ENCODE results near the gene ADCY7. TPM values are rescaled to one million over a fixed set of nuclear protein-coding genes. Genes with fewer than 3 reads are reported as not detected.

ADCY7 gene
- total and polyA plus RNA-seq, 9 of the 15 experiments (the other 6 are each of a cell fraction or from before 2014, with no cell fraction given) = 2.3 to 108 (median 28.6) TPM

DNA sequence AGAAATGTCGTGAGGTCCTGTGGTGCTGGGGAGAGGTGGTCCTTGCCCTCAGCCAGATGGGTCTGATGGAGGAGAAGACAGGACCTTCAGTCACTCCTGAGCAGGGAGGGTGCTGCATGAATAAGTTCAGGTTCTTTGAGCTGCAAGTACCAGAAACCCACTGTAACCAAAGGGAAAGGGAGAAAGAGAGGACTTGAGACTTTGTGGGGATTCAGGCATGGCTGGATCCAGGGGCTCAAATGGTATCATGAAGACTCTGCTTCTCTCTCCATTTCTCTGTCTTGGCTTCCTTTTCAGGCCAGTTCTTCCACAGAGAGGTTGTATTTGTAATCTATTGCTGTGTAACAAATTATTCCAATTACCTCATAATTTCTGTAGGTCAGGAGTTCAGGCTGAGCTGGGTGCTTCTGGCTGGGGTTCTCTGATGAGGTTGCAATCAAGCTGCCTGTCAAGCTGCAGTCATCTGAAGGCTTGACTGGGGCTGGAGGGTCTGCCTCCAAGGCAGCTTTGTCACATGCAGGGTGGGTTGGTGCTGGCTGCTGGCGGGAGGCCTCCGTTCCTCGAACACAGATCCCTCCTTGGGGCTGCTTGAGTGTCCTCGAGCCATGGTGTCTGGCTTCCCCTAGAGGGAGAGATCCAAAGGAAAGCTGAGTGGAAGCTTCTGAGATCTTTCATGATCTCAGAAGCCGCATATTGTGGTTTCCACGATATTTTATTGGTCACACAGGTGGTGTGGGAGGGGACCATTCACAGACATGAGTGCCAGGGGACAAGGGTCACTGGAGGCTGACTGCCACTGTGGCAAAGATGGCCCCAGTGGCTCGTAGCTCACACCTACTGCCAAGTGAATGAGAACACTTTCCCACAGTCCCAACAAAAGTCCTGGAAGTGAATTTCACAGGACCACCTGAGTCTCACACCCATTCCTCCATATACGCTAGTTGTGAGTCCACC lies 5.9 kb upstream of the ADCY7 start:
- Histone ChIP-seq H3K9ac (ENCODE audit: insufficient read depth in 1 of 2, low read depth in 2 of 2, low read length in 2 of 2) (peak overlapping the region in 1 of 2 experiments; percentile 69; a peak in 1 of 4 replicates), H3K9me1 (ENCODE audit: control insufficient read depth, insufficient read depth, low read length) (no peaks in the 10 kb centered on the region), H3K27ac (ENCODE audit: extremely low read depth, low read depth, low read length) (no peak overlapping the region; the same call in 2 of the 3 replicates), H3K27me3 (ENCODE audit: control insufficient read depth in 2 of 2, insufficient read depth in 2 of 2, low read length in 2 of 2) (no peaks in the 10 kb centered on the region), H3K79me2 (ENCODE audit: control insufficient read depth, insufficient read depth, low read length) (peaks cover 44% of the 10 kb centered on the region), H3K9me3 (replicated peaks; ENCODE audit: control insufficient read depth, insufficient read depth, low read depth, low read length) (no peaks in the 10 kb centered on the region), H3K36me3 (ENCODE audit: control insufficient read depth, insufficient read depth, low read length) (no peaks in the 10 kb centered on the region), H3K4me3 (no peak overlapping the region), H4K20me1 (replicated peaks; ENCODE audit: control insufficient read depth, insufficient read depth, low read length) (no peaks in the 10 kb centered on the region), H2AFZ (ENCODE audit: low read depth, low read length) (no peak overlapping the region), H3K4me1 (replicated peaks in 1 of 2; ENCODE audit: control insufficient read depth in 2 of 2, insufficient read depth in 2 of 2, low read length in 2 of 2) (peaks cover 57 to 61% of the 10 kb centered on the region in 2 experiments), H3K4me2 (ENCODE audit: insufficient read depth, low read length) (no peak overlapping the region)
- BruUV-seq (replicated peaks) = no TSS peak
- intact Hi-C loops (cut with micrococcal nuclease) (no loop called here), in situ Hi-C loops (cut with MboI) (loop anchor here (25.0 kb wide), 1 partner anchor 1648 kb away; the partner anchor contains the start of gene N4BP1)
- POLR2A ChIA-PET = interaction anchor here (0.9 to 1.6 kb wide), 3 partner anchors 9 to 14 kb away, joined by 4 to 5 read pairs (median 5); no protein-coding TSS in a partner anchor
- WGBS (ENCODE audit: insufficient coverage, low coverage, missing lambda C conversion rate) = 78% methylated on average over 9 of the region's 9 CpGs
- DNase-seq (ENCODE audit: extremely low read depth in 1 of 4, low spot score in 3 of 4) (no peak), ATAC-seq (no peak), FAIRE-seq (no peak)
- CTCF ChIA-PET (ENCODE audit: low intra/inter-chr PET ratio) = no interaction called here
- TF ChIP-seq SIRT6 (IDR thresholded peaks at IDR 0.05; ENCODE audit: low read depth, low read length) (no peak), ZNF780A (CRISPR knock-in tag; IDR thresholded peaks at IDR 0.05) (no peak), KDM1A (IDR thresholded peaks at IDR 0.05) (peak; percentile 15 to 18; a peak in 1 of 4 replicates), PTBP1 (IDR thresholded peaks at IDR 0.05; ENCODE audit: low read depth, low read length) (no peak), DIDO1 (tag; IDR thresholded peaks at IDR 0.05; ENCODE audit: low read depth) (no peak), MEF2D (tag; conservative IDR thresholded peaks at IDR 0.05; ENCODE audit: low read depth) (no peak), ASH1L (IDR thresholded peaks at IDR 0.05; ENCODE audit: borderline replicate concordance, low read depth, partially characterized antibody) (no peak), RBM25 (IDR thresholded peaks at IDR 0.05; ENCODE audit: low read depth, low read length, severe bottlenecking) (peak; percentile 86), NELFE (IDR thresholded peaks at IDR 0.05; ENCODE audit: insufficient read depth, insufficient read length) (no peak), CBX3 (IDR thresholded peaks at IDR 0.05; ENCODE audit: borderline replicate concordance in 1 of 2, low read length in 2 of 2) (peak in 1 of 2 experiments; percentile 14; a peak in 1 of 3 replicates), ZNF778 (CRISPR knock-in tag; IDR thresholded peaks at IDR 0.05) (no peak), BCOR (IDR thresholded peaks at IDR 0.05) (peak; percentile 73; the same call in 1 of the 2 replicates), SREBF1 (IDR thresholded peaks at IDR 0.05; ENCODE audit: borderline replicate concordance, low read depth, low read length) (no peak), TSC22D4 (tag; IDR thresholded peaks at IDR 0.05) (no peak), SMAD1 (IDR thresholded peaks at IDR 0.05; ENCODE audit: low read depth, low read length, partially characterized antibody) (no peak)
- TF ChIP-seq, protein P1, sequence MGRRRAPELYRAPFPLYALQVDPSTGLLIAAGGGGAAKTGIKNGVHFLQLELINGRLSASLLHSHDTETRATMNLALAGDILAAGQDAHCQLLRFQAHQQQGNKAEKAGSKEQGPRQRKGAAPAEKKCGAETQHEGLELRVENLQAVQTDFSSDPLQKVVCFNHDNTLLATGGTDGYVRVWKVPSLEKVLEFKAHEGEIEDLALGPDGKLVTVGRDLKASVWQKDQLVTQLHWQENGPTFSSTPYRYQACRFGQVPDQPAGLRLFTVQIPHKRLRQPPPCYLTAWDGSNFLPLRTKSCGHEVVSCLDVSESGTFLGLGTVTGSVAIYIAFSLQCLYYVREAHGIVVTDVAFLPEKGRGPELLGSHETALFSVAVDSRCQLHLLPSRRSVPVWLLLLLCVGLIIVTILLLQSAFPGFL (CRISPR knock-in tag; IDR thresholded peaks at IDR 0.05) = no peak
- TF ChIP-seq, protein P2, sequence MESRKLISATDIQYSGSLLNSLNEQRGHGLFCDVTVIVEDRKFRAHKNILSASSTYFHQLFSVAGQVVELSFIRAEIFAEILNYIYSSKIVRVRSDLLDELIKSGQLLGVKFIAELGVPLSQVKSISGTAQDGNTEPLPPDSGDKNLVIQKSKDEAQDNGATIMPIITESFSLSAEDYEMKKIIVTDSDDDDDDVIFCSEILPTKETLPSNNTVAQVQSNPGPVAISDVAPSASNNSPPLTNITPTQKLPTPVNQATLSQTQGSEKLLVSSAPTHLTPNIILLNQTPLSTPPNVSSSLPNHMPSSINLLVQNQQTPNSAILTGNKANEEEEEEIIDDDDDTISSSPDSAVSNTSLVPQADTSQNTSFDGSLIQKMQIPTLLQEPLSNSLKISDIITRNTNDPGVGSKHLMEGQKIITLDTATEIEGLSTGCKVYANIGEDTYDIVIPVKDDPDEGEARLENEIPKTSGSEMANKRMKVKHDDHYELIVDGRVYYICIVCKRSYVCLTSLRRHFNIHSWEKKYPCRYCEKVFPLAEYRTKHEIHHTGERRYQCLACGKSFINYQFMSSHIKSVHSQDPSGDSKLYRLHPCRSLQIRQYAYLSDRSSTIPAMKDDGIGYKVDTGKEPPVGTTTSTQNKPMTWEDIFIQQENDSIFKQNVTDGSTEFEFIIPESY (CRISPR knock-in tag; IDR thresholded peaks at IDR 0.05) = peak; percentile 34; the same call in 1 of the 2 replicates
- TF ChIP-seq, protein P3, sequence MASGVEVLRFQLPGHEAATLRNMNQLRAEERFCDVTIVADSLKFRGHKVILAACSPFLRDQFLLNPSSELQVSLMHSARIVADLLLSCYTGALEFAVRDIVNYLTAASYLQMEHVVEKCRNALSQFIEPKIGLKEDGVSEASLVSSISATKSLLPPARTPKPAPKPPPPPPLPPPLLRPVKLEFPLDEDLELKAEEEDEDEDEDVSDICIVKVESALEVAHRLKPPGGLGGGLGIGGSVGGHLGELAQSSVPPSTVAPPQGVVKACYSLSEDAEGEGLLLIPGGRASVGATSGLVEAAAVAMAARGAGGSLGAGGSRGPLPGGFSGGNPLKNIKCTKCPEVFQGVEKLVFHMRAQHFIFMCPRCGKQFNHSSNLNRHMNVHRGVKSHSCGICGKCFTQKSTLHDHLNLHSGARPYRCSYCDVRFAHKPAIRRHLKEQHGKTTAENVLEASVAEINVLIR (CRISPR knock-in tag; IDR thresholded peaks at IDR 0.05) = no peak
